ENCODE results near the gene DLGAP3.

- no peak for TF ChIP-seq POLR2A (IDR thresholded peaks at IDR 0.05; ENCODE audit: low read depth, low read length)
- TF ChIP-seq POLR2AphosphoS5 (IDR thresholded peaks at IDR 0.05; ENCODE audit: low read depth, low read length): no peak
- TF ChIP-seq TAF1 (IDR thresholded peaks at IDR 0.05; ENCODE audit: borderline replicate concordance, low read depth, low read length): no peak
These were observed 28.5 kb downstream of the DLGAP3 start for GRCh38 chr1:34900775-34901502.
